NOMO-1 (cell line): Measurements from ENCODE around the gene GPR4.

Experiments
- DNase-seq, 2 experiments: peaks; one replicate each; lab custom pipeline; 2025; ENCODE audit not compliant: unreplicated experiment in 2 of 2; lab: John Stamatoyannopoulos, UW

Gene GPR4

GRCh38 chr19:45590300-45591003 is 11.6 kb downstream of the GPR4 start:
- no peak for DNase-seq

GRCh38 chr19:45589768-45590167 is 12.2 kb downstream of the GPR4 start:
- DNase-seq: no peak

- no peak for DNase-seq
Measured at GRCh38 chr19:45587873-45588272, 14.1 kb downstream of the GPR4 start.

GRCh38 chr19:45585158-45585577 is 16.8 kb downstream of the GPR4 start:
- no peak for DNase-seq

GRCh38 chr19:45584332-45585157 is 17.5 kb downstream of the GPR4 start, which contains the start of gene OPA3:
Gene OPA3, minus strand, starts transcription at chr19:45584802. Its CDS starts 38 bp downstream, at chr19:45584764.
- peak; percentile 98 for DNase-seq

GRCh38 chr19:45581576-45581975 is 20.4 kb downstream of the GPR4 start:
- no peak for DNase-seq

GRCh38 chr19:45578861-45579260 is 23.2 kb downstream of the GPR4 start:
- DNase-seq: no peak

- no peak for DNase-seq
Measured at GRCh38 chr19:45577111-45577905, 24.7 kb downstream of the GPR4 start.

- DNase-seq: no peak
Measured at GRCh38 chr19:45576682-45577081, 25.3 kb downstream of the GPR4 start.

- no peak for DNase-seq
Measured at GRCh38 chr19:45575216-45575615, 26.8 kb downstream of the GPR4 start.

GRCh38 chr19:45574526-45574925 is 27.5 kb downstream of the GPR4 start:
- DNase-seq: no peak

GRCh38 chr19:45571457-45572220 is 30.4 kb downstream of the GPR4 start:
- DNase-seq: no peak

- peak; percentile 5 to 6 for DNase-seq
Measured at GRCh38 chr19:45569619-45570421, 32.2 kb downstream of the GPR4 start.

- DNase-seq: no peak
Measured at GRCh38 chr19:45568732-45569131, 33.3 kb downstream of the GPR4 start.

GRCh38 chr19:45567609-45568008 is 34.4 kb downstream of the GPR4 start:
- DNase-seq: no peak

- no peak for DNase-seq
Measured at GRCh38 chr19:45564131-45564780, 37.8 kb downstream of the GPR4 start.

- no peak for DNase-seq
Measured at GRCh38 chr19:45560686-45561085, 41.3 kb downstream of the GPR4 start.

GRCh38 chr19:45560038-45560437 is 42.0 kb downstream of the GPR4 start:
- DNase-seq: no peak

- peak; percentile 64 to 76 for DNase-seq
Measured at GRCh38 chr19:45558399-45558878, 43.6 kb downstream of the GPR4 start.
